HCT116 (cell line): ENCODE measurements around the gene ZNF594. TPM values are rescaled to one million over a fixed set of nuclear protein-coding genes. Genes with fewer than 3 reads are reported as not detected.

Experiments
- ATAC-seq: fragments of 200-7000 bp; cut with Tn5 transposase; 2 replicates; pipeline ENCODE4 v1.9.1; 2020; ENCODE audit warnings: mild to moderate bottlenecking, moderate library complexity
- BruUV-seq: library from RNA; stranded (reverse); fragments of 400-500 nt; replicated peaks from 2 replicates; lab custom pipeline; 2021; lab: Mats Ljungman, UMichigan
- CTCF ChIA-PET: fragments of 300-600 bp; sonication (Branson Sonifier 250); formaldehyde crosslinking; loops from one replicate; lab custom pipeline; 2021; ENCODE audit warnings: antibody characterized with exemption; lab: Charles Lee
- POLR2A ChIA-PET: fragments of 300-600, 350-600 bp; sonication (Branson Sonifier 250); formaldehyde crosslinking; loops from one replicate; lab custom pipeline; 2021; ENCODE audit warnings: antibody characterized with exemption; lab: Charles Lee
- RAD21 ChIA-PET, 2 experiments: fragments of 300-600 bp; sonication (Branson Sonifier 250); formaldehyde crosslinking; loops; one replicate each; lab custom pipeline; 2023; ENCODE audit warnings: low total read pairs in 2 of 2; ENCODE audit not compliant: uncharacterized antibody in 2 of 2, unreplicated experiment in 2 of 2, low non-redundant PET in 1 of 2; lab: Charles Lee
- DNase-seq: peaks from one replicate; pipeline ENCODE4 v3.0.0-alpha.2; 2010; ENCODE audit warnings: low read depth, low spot score
- H2AFZ ChIP-seq: fragments of 200-600 bp; shearing (Covaris generic), sonication (generic); 2 replicates; pipeline ENCODE4 v1.6.1; 2017; ENCODE audit warnings: low read depth, mixed run types, mixed read lengths, antibody characterized with exemption, low read length; ENCODE audit not compliant: poor library complexity, severe bottlenecking
- H3K27ac ChIP-seq: 2 replicates; pipeline ENCODE4 v1.5.1; 2012; ENCODE audit warnings: low read depth, low read length
- H3K27me3 ChIP-seq: fragments of 200-600 bp; sonication (generic); 2 replicates; pipeline ENCODE4 v1.6.1; 2016; ENCODE audit warnings: mixed run types, low read length, mixed read lengths; ENCODE audit not compliant: insufficient read depth
- H3K36me3 ChIP-seq, 2 experiments: fragments of 200-500 bp in 1 of 2; fragments of 200-600 bp in 1 of 2; sonication (Bioruptor generic) in 1 of 2; sonication (generic) in 1 of 2; 2 replicates each; pipeline versions ENCODE4 v1.5.1 to v1.6.1; 2014 to 2016; ENCODE audit warnings: low read length in 2 of 2, inconsistent platforms in 1 of 2, mixed read lengths in 1 of 2, mixed run types in 1 of 2; ENCODE audit not compliant: insufficient read depth in 2 of 2, control insufficient read depth in 1 of 2
- H3K4me1 ChIP-seq, 2 experiments: fragments of 200-600 bp in 1 of 2; sonication (generic) in 1 of 2; 2 replicates each; pipeline versions ENCODE4 v1.5.1 to v1.6.1; 2012 to 2017; ENCODE audit warnings: low read length in 2 of 2, inconsistent platforms in 1 of 2, mild to moderate bottlenecking in 1 of 2, mixed read lengths in 1 of 2, mixed run types in 1 of 2, moderate library complexity in 1 of 2; ENCODE audit not compliant: insufficient read depth in 2 of 2, control insufficient read depth in 1 of 2
- H3K4me2 ChIP-seq: fragments of 200-600 bp; sonication (generic); 2 replicates; pipeline ENCODE4 v1.6.1; 2017; ENCODE audit warnings: mixed run types, low read length, mixed read lengths
- H3K4me3 ChIP-seq, 2 experiments: fragments of 200-600 bp in 1 of 2; sonication (generic) in 1 of 2; replicated peaks in 1 of 2; 2 replicates each; pipeline ENCODE4 v1.5.1; 2011 to 2016; ENCODE audit warnings: low read length in 2 of 2, control low read depth in 1 of 2, low read depth in 1 of 2, mild to moderate bottlenecking in 1 of 2, mixed read lengths in 1 of 2, mixed run types in 1 of 2
- H3K79me2 ChIP-seq: fragments of 200-600 bp; sonication (generic); 2 replicates; pipeline ENCODE4 v1.6.1; 2017; ENCODE audit warnings: mild to moderate bottlenecking, mixed run types, low read length, moderate library complexity, mixed read lengths; ENCODE audit not compliant: insufficient read depth
- H3K9ac ChIP-seq: fragments of 200-600 bp; sonication (generic); 2 replicates; pipeline ENCODE4 v1.6.1; 2016; ENCODE audit warnings: low read length, mixed read lengths
- H3K9me2 ChIP-seq: fragments of 200-600 bp; sonication (generic), shearing (Covaris generic); 2 replicates; pipeline ENCODE4 v1.6.1; 2017; ENCODE audit warnings: mixed run types, mild to moderate bottlenecking, moderate library complexity; ENCODE audit not compliant: insufficient read depth
- H3K9me3 ChIP-seq, 2 experiments: fragments of 200-500 bp in 1 of 2; fragments of 200-600 bp in 1 of 2; sonication (Bioruptor generic) in 1 of 2; sonication (generic) in 1 of 2; 2 replicates each; pipeline ENCODE4 v1.6.1; 2014 to 2017; ENCODE audit warnings: low read length in 2 of 2, mixed read lengths in 2 of 2, inconsistent platforms in 1 of 2, low read depth in 1 of 2, mild to moderate bottlenecking in 1 of 2, mixed run types in 1 of 2, moderate library complexity in 1 of 2; ENCODE audit not compliant: control insufficient read depth in 1 of 2, insufficient read depth in 1 of 2
- H4K20me1 ChIP-seq: fragments of 200-600 bp; sonication (generic), shearing (Covaris generic); 2 replicates; pipeline ENCODE4 v1.6.1; 2017; ENCODE audit warnings: mixed run types, mild to moderate bottlenecking, moderate library complexity; ENCODE audit not compliant: insufficient read depth
- CBX3 ChIP-seq: IDR thresholded peaks from 2 replicates; pipeline ENCODE4 v1.6.1; 2012; ENCODE audit warnings: low read depth
- CTCF ChIP-seq, 3 experiments: fragments of 200-600 bp in 1 of 3; sonication (generic) in 1 of 3; IDR thresholded peaks in 2 of 3; conservative IDR thresholded peaks in 1 of 3; 2 replicates each; pipeline ENCODE4 v1.5.1; 2012 to 2017; ENCODE audit warnings: low read depth in 2 of 3, low read length in 2 of 3, antibody characterized with exemption in 1 of 3, borderline replicate concordance in 1 of 3, control low read depth in 1 of 3, mild to moderate bottlenecking in 1 of 3, mixed read lengths in 1 of 3, mixed run types in 1 of 3, moderate library complexity in 1 of 3; ENCODE audit not compliant: insufficient read depth in 1 of 3
- EGR1 ChIP-seq: IDR thresholded peaks from 2 replicates; pipeline ENCODE4 v1.6.1; 2012; ENCODE audit warnings: low read depth
- EZH2 ChIP-seq: fragments of 200-600 bp; sonication (generic); IDR thresholded peaks from 2 replicates; pipeline ENCODE4 v1.6.1; 2017; ENCODE audit warnings: antibody characterized with exemption, mixed run types
- EZH2phosphoT487 ChIP-seq: fragments of 200-600 bp; IDR thresholded peaks from 2 replicates; pipeline ENCODE4 v1.6.1; 2018; ENCODE audit warnings: antibody characterized with exemption, borderline replicate concordance
- FOSL1 ChIP-seq: IDR thresholded peaks from 2 replicates; pipeline ENCODE4 v1.6.1; 2012; ENCODE audit warnings: low read depth
- JUND ChIP-seq: IDR thresholded peaks from 2 replicates; pipeline ENCODE4 v1.6.1; 2012
- RAD21 ChIP-seq: IDR thresholded peaks from 2 replicates; pipeline ENCODE4 v1.6.1; 2012; ENCODE audit warnings: low read depth, mild to moderate bottlenecking
- SP1 ChIP-seq: IDR thresholded peaks from 2 replicates; pipeline ENCODE4 v1.6.1; 2012; ENCODE audit warnings: low read depth
- TCF7L2 ChIP-seq: IDR thresholded peaks from 2 replicates; pipeline ENCODE4 v1.7.0; 2011; ENCODE audit warnings: borderline replicate concordance, inconsistent platforms; ENCODE audit not compliant: insufficient read depth, insufficient read length; ENCODE audit errors: extremely low read depth
- YY1 ChIP-seq: IDR thresholded peaks from 2 replicates; pipeline ENCODE4 v1.6.1; 2011; ENCODE audit warnings: low read length, low read depth, moderate library complexity, mild to moderate bottlenecking; ENCODE audit not compliant: insufficient replicate concordance; ENCODE audit errors: extremely low read depth
- ZBTB33 ChIP-seq: IDR thresholded peaks from 2 replicates; pipeline ENCODE4 v1.6.1; 2011; ENCODE audit warnings: mild to moderate bottlenecking, low read length, moderate library complexity; ENCODE audit not compliant: insufficient replicate concordance; ENCODE audit errors: extremely low read depth
- intact Hi-C: fragments of 100-400 bp; cut with micrococcal nuclease; formaldehyde crosslinking; loops from 2 replicates; pipeline ENCODE4 v1.10.0; 2022
- total RNA-seq: library from RNA; stranded (reverse); gene quantifications from one replicate; pipeline ENCODE4 v1.2.1, GENCODE V29; 2021; ENCODE audit not compliant: unreplicated experiment
- TF ChIP-seq, protein P1 (sequence below): IDR thresholded peaks from 2 replicates; pipeline ENCODE4 v1.6.1; 2012; ENCODE audit warnings: low read depth
- TF ChIP-seq, protein P2 (sequence below): IDR thresholded peaks from 2 replicates; pipeline ENCODE4 v1.6.1; 2012

The ZNF594 gene
- total RNA-seq, 1 experiment from 2014 or later, result 8.3 TPM

GRCh38 chr17:5236938-5237540 lies 45.4 kb upstream of the ZNF594 start (continued):
- TF ChIP-seq TCF7L2 (no peak), FOSL1 (no peak), CBX3 (no peak), YY1 (no peak), EZH2phosphoT487 (no peak), EZH2 (no peak)
- TF ChIP-seq, protein P1, sequence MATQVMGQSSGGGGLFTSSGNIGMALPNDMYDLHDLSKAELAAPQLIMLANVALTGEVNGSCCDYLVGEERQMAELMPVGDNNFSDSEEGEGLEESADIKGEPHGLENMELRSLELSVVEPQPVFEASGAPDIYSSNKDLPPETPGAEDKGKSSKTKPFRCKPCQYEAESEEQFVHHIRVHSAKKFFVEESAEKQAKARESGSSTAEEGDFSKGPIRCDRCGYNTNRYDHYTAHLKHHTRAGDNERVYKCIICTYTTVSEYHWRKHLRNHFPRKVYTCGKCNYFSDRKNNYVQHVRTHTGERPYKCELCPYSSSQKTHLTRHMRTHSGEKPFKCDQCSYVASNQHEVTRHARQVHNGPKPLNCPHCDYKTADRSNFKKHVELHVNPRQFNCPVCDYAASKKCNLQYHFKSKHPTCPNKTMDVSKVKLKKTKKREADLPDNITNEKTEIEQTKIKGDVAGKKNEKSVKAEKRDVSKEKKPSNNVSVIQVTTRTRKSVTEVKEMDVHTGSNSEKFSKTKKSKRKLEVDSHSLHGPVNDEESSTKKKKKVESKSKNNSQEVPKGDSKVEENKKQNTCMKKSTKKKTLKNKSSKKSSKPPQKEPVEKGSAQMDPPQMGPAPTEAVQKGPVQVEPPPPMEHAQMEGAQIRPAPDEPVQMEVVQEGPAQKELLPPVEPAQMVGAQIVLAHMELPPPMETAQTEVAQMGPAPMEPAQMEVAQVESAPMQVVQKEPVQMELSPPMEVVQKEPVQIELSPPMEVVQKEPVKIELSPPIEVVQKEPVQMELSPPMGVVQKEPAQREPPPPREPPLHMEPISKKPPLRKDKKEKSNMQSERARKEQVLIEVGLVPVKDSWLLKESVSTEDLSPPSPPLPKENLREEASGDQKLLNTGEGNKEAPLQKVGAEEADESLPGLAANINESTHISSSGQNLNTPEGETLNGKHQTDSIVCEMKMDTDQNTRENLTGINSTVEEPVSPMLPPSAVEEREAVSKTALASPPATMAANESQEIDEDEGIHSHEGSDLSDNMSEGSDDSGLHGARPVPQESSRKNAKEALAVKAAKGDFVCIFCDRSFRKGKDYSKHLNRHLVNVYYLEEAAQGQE, result no peak

- ChIA-PET POLR2A (no interaction called here), RAD21 (no interaction called here), CTCF (no interaction called here)
- Histone ChIP-seq H3K4me1 (no peaks in the 10 kb centered on the region), H3K9me3 (no peaks in the 10 kb centered on the region), H2AFZ (no peak within 1 kb of the TSS), H3K9ac (no peak within 1 kb of the TSS), H3K36me3 (no peaks in the 10 kb centered on the region), H3K27ac (no peak within 1 kb of the TSS), H3K79me2 (no peaks in the 10 kb centered on the region), H4K20me1 (no peaks in the 10 kb centered on the region), H3K9me2 (no peaks in the 10 kb centered on the region), H3K4me3 (no peak within 1 kb of the TSS), H3K27me3 (no peaks in the 10 kb centered on the region), H3K4me2 (no peak within 1 kb of the TSS)
- BruUV-seq, result no TSS peak
- intact Hi-C loops, result no loop called here
- DNase-seq, result no peak
- ATAC-seq, result no peak
- TF ChIP-seq EGR1 (no peak), ZBTB33 (no peak), JUND (no peak), FOSL1 (no peak), RAD21 (no peak), YY1 (no peak), EZH2 (no peak), EZH2phosphoT487 (no peak), CTCF (IDR thresholded peaks at IDR 0.05 in 2 of 3, conservative IDR thresholded peaks at IDR 0.05 in 1 of 3; ENCODE audit: borderline replicate concordance in 1 of 3, insufficient read depth in 1 of 3, low read depth in 2 of 3, low read length in 2 of 3) (no peak), SP1 (no peak)
- TF ChIP-seq, protein P2, sequence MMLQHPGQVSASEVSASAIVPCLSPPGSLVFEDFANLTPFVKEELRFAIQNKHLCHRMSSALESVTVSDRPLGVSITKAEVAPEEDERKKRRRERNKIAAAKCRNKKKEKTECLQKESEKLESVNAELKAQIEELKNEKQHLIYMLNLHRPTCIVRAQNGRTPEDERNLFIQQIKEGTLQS, result no peak
Measured at GRCh38 chr17:5234645-5235576, 43.2 kb upstream of the ZNF594 start, which contains the start of gene SCIMP. Gene SCIMP (minus strand): TSS chr17:5234860. CDS start chr17:5234755, 105 bp downstream.
